Stimulated activated CD4-positive, alpha-beta T cell treated with anti-CD3 and anti-CD28 coated beads, Interleukin-12 subunit alpha, Interleukin-12 subunit beta, amount 100 ng/mL, for 4 hours (primary cell): ENCODE data around the gene TMEM108.

ENCODE experiments used
- DNase-seq: peaks from one replicate; pipeline ENCODE4 v3.0.0-alpha.2; 2020

The TMEM108 gene

GRCh38 chr3:133440652-133441051 lies 402.5 kb downstream of the TMEM108 start:
- no peak for DNase-seq

- no peak for DNase-seq
These were observed 403.7 kb downstream of the TMEM108 start for GRCh38 chr3:133441867-133442270.

- DNase-seq, result no peak
These were observed 404.3 kb downstream of the TMEM108 start for GRCh38 chr3:133442518-133442917.

DNA sequence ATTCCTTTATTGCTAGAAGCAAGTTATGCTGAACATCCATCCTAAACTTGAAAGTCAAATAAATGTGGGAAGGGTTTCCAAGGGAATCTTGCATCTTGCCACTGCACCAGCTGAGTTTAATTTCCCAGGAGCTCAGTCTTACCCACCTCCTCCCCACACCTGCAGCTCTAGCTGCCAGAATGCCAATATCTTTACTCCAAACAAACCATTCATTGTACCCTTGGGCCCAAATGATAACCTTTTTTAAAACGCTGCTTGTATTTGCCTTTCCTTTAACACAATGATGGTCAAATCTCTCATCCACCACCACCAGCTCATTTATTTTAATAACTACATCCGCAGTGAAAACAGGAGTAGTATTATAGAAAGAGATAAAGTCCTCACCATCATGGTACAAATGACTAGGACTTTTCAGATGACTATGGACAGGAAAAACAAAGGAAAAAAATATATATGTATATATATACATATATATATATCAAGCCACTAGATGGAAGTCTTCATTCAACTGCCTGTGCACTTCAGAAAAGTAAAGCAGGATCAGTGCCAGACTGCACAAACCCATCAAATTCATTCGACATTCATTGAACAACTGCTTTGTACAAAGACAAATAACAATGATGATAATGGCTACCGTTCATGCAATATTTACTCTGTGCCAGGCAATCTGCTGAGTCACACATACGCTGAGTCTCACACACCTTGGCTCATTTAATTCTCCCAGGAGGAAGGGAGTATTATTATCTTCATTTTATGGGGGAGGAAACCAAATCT lies 405.6 kb downstream of the TMEM108 start:
- DNase-seq, result no peak

DNA sequence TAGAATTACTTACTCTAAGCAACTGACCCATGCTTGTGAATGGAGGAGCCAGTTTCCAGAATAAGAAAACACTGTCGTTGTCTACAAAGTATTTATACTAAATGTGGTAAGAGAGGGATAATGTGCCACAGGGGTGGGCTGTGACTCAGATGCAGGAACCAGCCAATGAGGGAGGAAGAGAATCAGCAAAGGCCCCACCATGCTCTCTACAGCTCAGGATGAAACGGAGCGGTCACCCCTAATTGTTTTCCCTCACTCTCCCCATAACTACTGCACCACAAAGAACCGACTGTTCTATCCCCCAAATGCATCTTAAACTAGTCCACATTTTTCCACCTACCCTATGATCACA lies 406.2 kb downstream of the TMEM108 start:
- DNase-seq, result no peak

DNA sequence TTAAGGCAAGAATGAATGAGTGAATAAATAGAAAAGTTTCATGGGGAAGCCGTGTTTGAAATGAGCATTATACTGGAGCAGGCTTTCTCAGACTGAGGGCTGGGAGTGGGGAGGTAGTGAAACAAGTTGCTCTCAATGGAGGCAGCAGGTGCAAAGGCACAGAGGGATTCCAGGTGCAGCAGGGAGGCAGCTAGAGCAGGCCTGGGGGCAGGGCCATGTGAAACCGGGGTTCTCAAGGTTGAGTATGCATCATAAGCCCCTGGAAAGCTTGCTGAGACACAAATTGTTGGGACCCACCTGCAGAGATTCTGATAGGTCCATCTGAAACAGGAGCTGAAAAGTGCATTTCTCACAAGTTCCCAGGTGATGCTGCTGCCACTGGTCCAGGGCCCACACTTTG lies 406.9 kb downstream of the TMEM108 start:
- DNase-seq, result no peak
